ENCODE measurements around the gene ASB10. TPM values are rescaled to one million over a fixed set of nuclear protein-coding genes. Genes with fewer than 3 reads are reported as not detected.

ASB10 gene
- not detected in 2 replicates for total RNA-seq

DNA sequence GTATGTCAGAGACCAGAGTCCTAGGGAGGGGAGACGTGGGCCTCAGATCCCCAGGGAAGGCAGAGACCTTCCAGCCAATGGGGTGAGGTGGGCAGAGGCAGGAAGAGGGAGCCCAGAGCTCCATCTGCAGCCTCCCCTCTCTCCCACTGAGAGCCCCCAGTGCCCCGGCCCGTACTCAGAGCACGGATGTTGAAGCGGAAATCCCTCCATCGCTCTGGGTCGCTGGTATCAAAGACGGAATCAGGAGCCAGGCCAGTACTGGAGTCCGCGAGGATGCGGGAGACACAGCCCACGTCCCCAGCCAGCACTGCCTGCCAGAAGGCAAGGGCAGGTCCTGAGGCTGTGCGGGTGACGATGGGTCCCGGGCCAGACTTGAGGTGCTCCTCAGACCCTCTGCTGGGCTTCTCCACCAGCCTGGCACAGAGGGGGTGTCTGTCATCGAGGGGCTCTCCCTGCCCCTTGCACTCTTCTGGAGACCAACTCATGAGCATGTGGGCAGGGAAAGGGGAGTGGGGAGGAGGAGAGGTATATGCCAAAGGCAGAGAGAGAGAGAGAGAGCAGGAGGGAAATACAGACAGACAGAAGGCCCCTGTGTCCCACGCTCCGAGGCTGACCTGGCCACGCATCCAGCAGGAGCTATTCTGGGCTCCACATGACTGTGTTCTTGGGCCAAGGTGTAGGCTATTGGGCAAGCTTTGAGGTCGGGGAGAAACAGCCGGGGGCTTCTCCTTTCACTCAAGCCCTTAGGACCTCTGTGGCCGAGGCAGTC, at the start of gene ASB10:
ASB10 (minus strand) TSS at position 611 of the 769 bp plus-strand sequence; CDS start at position 491, 120 bp downstream.

GRCh38 chr7:151232091-151232916, 45.3 kb upstream of the ASB10 start, which contains the start of gene CHPF2:
Gene CHPF2, plus strand, starts transcription at chr7:151232483. Its CDS starts 1,529 bp downstream, at chr7:151234012.

GRCh38 chr7:151226875-151227782, 40.1 kb upstream of the ASB10 start, which contains the start of gene ABCF2:
Gene ABCF2, minus strand, starts transcription at chr7:151227205. Its CDS starts 747 bp downstream, at chr7:151226458.

GRCh38 chr7:151210087-151210854, 23.2 kb upstream of the ASB10 start, which contains the start of gene H2BK1:
Gene H2BK1, minus strand, starts transcription at chr7:151210488. Its CDS starts 170 bp downstream, at chr7:151210318.

DNA sequence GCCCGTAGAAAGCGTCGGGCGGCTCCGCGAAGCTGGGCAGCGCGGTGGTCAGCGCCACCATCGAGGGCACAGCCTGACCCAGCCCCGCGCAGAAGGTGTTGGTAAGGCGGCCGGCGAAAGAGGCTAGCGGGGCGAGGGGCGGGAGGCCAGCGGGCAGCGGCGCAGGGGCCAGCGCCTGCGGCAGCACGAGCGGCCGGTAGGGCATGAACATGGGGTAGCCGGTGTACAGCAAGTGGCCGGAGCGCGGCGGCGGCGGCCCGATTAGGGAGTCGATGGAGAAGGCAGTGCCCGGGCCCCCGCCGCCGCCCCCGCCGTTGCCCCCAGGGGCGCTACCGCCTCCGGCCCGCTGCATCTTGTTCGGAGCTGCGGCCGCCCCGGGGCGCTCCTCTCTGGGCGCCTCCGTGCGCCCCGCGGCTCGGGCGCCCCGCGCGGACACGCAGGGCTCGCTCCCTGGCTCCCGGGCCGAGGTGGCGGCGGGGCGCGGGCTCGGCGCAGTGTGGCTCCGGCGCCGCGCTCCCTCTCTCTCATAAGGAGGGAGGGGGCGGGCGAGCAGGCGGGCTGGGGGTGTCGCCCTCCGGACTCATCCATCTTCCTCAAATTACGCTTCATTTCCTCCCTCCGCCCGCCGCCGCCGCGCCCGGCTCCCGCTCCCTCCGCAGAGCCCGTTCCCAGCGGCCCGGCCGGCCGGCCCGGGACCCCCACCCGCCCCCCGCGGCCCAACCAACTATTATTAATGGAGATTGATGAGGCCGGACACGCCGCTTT, 19.7 kb downstream of the ASB10 start, which contains the start of gene GBX1:
GBX1 (minus strand) TSS at position 498 of the 765 bp plus-strand sequence; CDS start at position 352, 146 bp downstream.

Other genes starting within 250 kb of the ASB10 start
- gene KCNH2, start 208.9 kb downstream of the ASB10 start, total RNA-seq = 0.15 TPM in 1 of 2 replicates, not detected in the other
- gene NOS3, start 196.2 kb downstream of the ASB10 start, total RNA-seq = 4.3 and 4.9 TPM in 2 replicates
- 0.15 TPM in 1 of 2 replicates, not detected in the other for gene ATG9B, start 162.8 kb downstream of the ASB10 start, total RNA-seq
- 41.2 and 44.2 TPM in 2 replicates for gene ABCB8, start 158.8 kb downstream of the ASB10 start, total RNA-seq
- under 0.01 and 0.17 TPM in 2 replicates for gene ASIC3, start 138.7 kb downstream of the ASB10 start, total RNA-seq
- 18.7 and 23.5 TPM in 2 replicates for gene CDK5, start 129.4 kb downstream of the ASB10 start, total RNA-seq
- gene SLC4A2, start 127.7 kb downstream of the ASB10 start, total RNA-seq = 68.6 and 91.9 TPM in 2 replicates
- gene FASTK, start 106.4 kb downstream of the ASB10 start, total RNA-seq = 69.6 and 71.1 TPM in 2 replicates
- gene TMUB1, start 103.8 kb downstream of the ASB10 start, total RNA-seq = 75.5 and 79.1 TPM in 2 replicates
- gene AGAP3, start 100.8 kb downstream of the ASB10 start, total RNA-seq = 29.9 and 33.4 TPM in 2 replicates
- not detected in 2 replicates for gene GBX1, start 19.6 kb downstream of the ASB10 start, total RNA-seq
- gene H2BK1, start 23.2 kb upstream of the ASB10 start, total RNA-seq = not detected in 2 replicates
- 63.2 and 67.9 TPM in 2 replicates for gene ABCF2, start 40.0 kb upstream of the ASB10 start, total RNA-seq
- gene CHPF2, start 45.2 kb upstream of the ASB10 start, total RNA-seq = 46.1 and 47.4 TPM in 2 replicates
- gene SMARCD3, start 61.4 kb upstream of the ASB10 start, total RNA-seq = 22.4 and 26.9 TPM in 2 replicates
- gene NUB1, start 154.6 kb upstream of the ASB10 start, total RNA-seq = 22.7 and 29.6 TPM in 2 replicates
- gene WDR86, start 222.8 kb upstream of the ASB10 start, total RNA-seq = 3.9 and 6.7 TPM in 2 replicates

Measured in bronchus fibroblast of lung (primary cell).